T-helper 2 cell treated with Interferon-gamma antibody and Interleukin-4, amounts not matched to agents 5 μg/mL and 100 μg/mL, for 36 hours (primary cell): ENCODE measurements around the gene HECTD1.
"Not testable (repeated sequence)": the region's sequence is repeated elsewhere in the genome, so short reads cannot be mapped to it uniquely, and the experiment has no call there.

Source experiments
- DNase-seq: peaks from one replicate; pipeline ENCODE4 v3.0.0; 2021; ENCODE audit warnings: low spot score
- H3K27ac Mint-ChIP-seq: one replicate; pipeline ENCODE4 v1.8.0; 2021; ENCODE audit warnings: mild to moderate bottlenecking, mixed read lengths
- H3K27me3 Mint-ChIP-seq: one replicate; pipeline ENCODE4 v1.8.0; 2021; ENCODE audit warnings: low read depth, mixed read lengths
- H3K36me3 Mint-ChIP-seq: one replicate; pipeline ENCODE4 v1.8.0; 2021; ENCODE audit warnings: low read depth, mixed read lengths
- H3K4me1 Mint-ChIP-seq: one replicate; pipeline ENCODE4 v1.8.0; 2021; ENCODE audit warnings: low read depth, mixed read lengths
- H3K4me3 Mint-ChIP-seq: one replicate; pipeline ENCODE4 v1.8.0; 2022; ENCODE audit warnings: mild to moderate bottlenecking, moderate library complexity, mixed read lengths
- H3K9me3 Mint-ChIP-seq: one replicate; pipeline ENCODE4 v1.8.0; 2021; ENCODE audit warnings: mixed read lengths

Gene HECTD1

DNA sequence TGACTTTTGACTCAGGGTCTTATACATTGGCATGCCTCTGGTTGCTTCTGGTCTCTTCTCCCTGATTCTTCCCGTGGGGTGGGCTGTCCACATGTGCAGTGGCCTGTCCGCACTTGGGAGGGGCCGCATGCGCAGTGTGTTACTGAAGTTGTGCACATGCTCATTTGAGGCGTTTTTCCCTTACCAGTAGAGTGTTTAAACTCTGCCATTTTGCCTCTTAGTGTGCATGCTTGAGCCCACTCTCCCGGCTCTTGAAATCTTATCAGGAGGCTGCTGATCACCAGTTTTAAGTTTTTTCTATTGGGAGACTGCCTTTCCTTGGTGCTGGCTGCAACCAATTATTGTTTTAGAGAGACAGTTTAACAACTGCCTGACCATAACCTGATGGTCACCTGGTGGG is 32.1 kb upstream of the HECTD1 start:
- Mint-ChIP-seq H3K36me3 (no peaks in the 10 kb centered on the region), H3K9me3 (no peaks in the 10 kb centered on the region), H3K27ac (no peak overlapping the region), H3K4me3 (no peak overlapping the region), H3K4me1 (peaks cover 17% of the 10 kb centered on the region), H3K27me3 (peaks cover 3% of the 10 kb centered on the region)
- no peak for DNase-seq

DNA sequence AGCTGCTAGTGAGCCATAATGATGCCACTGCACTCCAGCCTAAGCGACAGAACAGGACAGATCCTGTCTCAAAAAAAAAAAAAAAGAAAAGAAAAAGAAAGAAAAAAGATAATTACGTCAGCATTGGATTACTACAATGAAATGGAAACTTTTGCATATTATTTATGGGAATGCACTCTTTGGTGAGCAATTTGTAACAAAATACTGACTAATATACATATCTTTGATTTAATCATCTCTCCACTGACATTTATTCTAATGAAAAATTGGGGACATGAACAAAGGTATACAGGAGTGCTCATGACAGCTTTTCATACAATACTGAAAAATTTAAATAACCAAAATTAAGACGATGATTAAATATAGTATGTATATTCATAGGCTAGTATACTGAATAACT is 27.9 kb upstream of the HECTD1 start:
- Mint-ChIP-seq H3K4me1 (peaks cover 5% of the 10 kb centered on the region), H3K27ac (no peak overlapping the region), H3K9me3 (no peaks in the 10 kb centered on the region), H3K4me3 (no peak overlapping the region), H3K36me3 (no peaks in the 10 kb centered on the region), H3K27me3 (peaks cover 3% of the 10 kb centered on the region)
- DNase-seq: no peak

DNA sequence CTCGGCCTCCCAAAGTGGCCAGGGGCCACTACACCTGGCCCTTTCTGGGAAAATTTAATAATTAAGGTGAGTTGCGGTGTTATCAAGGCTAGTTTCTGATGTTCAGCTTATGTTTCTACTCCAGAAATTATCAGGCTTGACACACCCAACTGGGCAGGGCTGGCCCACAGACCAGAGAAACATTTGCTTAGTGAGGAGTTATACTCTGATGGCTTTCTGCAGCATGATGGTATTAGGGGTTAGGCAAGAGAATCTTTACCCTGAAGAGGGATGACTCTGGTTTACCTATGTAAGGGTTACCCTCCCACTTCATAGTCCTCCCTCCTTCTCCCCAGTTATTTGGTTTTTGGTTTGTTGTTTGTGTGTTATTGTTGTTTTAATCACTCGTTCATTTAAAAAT is 24.5 kb upstream of the HECTD1 start:
- Mint-ChIP-seq H3K4me3 (no peak overlapping the region), H3K27ac (no peak overlapping the region)

DNA sequence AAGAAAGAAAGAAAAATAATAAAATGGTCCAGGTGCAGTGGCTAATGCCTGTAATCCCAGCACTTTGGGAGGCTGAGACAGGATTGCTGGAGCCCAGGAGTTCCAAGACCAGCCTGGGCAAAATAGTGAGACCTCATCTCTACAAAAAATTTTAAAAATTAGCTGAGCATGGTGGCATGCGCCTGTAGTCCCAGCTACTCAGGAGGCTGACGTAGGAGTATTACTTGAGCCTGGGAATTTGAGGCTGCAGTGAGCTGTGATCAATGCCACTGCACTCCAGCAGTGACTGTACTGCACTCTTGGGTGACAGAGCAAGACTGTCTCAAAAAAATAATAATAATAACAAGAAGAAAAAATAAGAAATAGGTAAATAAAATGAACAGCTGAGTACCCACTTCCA is 23.7 kb upstream of the HECTD1 start:
- H3K9me3 Mint-ChIP-seq, H3K27me3 Mint-ChIP-seq, H3K36me3 Mint-ChIP-seq, H3K27ac Mint-ChIP-seq, H3K4me1 Mint-ChIP-seq, H3K4me3 Mint-ChIP-seq, DNase-seq: not testable (repeated sequence)

More for the DNA sequence above, 24.5 kb upstream of the HECTD1 start:
- no peak for DNase-seq
- peaks cover 2% of the 10 kb centered on the region for H3K4me1 Mint-ChIP-seq
- H3K36me3 Mint-ChIP-seq: no peaks in the 10 kb centered on the region
- H3K27me3 Mint-ChIP-seq: peaks cover 3% of the 10 kb centered on the region
- H3K9me3 Mint-ChIP-seq: no peaks in the 10 kb centered on the region

DNA sequence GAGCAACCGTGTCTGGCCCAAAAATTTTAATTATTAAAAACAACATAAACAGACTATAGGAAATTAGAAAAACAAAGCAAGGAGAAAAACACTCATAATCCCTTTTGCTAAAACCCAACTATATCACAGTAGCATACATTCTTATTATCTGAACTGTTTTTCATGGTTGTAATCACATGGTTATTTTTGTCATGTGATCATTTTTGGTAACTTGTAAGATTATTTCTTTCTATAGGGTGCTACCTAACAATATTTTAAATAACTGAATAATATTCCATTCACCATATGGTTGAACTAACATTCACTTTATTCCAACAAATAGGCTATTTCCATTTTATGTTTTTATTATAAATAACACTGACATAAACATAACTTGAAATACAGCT is 23.0 kb upstream of the HECTD1 start:
- Mint-ChIP-seq H3K27me3 (no peaks in the 10 kb centered on the region), H3K4me1 (peaks cover 2% of the 10 kb centered on the region), H3K9me3 (no peaks in the 10 kb centered on the region), H3K4me3 (no peak overlapping the region), H3K36me3 (no peaks in the 10 kb centered on the region), H3K27ac (no peak overlapping the region)
- no peak for DNase-seq

DNA sequence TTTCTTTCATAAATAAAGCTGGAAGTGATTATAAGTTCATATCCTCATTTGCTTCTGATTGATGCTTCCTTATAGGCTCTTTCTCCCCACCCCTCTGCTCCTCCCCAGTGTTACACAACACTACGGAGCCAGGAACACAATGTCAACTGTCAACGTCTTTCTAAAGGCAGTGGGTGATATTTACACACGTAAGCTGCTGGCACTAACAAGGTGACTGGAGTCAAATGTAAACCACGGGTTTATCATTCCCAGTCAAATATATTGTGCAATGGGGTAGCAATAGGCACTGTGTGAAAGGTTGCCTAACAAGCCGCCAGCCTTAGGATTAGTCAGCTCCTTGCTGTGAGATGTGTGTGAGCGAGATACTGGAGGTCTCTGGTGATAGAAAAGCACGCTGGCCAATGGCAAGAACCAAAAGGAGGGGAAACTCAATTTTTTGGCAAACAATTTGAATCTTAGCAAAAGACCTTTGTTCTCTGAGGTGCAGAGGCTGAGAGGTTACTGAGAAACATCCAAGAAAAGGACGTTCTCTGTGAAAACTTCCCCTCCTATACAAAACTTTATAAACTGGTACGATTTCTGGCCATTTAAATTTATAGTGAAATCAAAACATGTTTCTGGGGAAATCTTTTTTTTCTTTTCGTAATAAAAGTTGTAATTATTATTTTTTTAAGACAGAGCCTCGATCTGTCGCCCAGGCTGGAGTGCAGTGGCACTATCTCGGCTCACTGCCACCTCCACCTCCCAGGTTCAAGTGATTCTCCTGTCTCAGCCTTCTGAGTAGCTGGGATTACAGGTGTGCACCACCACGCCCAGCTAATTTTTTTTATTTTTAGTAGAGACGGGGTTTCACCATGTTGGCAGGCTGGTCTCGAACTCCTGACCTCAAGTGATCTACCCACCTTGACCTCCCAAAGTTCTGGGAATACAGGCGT is 22.3 kb upstream of the HECTD1 start:
- Mint-ChIP-seq H3K4me1 (peaks cover 2% of the 10 kb centered on the region), H3K4me3 (no peak overlapping the region), H3K36me3 (no peaks in the 10 kb centered on the region), H3K27me3 (no peaks in the 10 kb centered on the region), H3K9me3 (no peaks in the 10 kb centered on the region), H3K27ac (no peak overlapping the region)
- DNase-seq: no peak

DNA sequence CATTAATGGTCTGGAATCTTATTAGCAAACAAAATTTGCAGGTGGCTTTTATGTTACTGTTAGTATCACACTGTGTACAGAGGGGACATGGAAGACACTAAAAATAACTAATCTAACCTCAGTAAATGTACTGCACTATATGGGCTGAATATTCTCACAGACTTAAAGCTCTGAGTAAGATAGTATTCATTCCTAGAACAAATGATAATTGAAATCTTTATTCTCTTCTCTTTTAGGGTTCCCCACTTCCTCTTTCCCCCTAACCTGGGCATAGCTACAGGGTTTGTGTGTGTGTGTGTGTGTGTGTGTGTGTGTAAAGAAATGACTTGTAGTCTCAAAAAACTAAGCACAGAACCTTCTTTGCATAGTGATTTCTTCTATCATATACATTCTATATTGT is 21.4 kb upstream of the HECTD1 start:
- no peak overlapping the region for H3K4me3 Mint-ChIP-seq
- H3K4me1 Mint-ChIP-seq: peaks cover 2% of the 10 kb centered on the region
- H3K27ac Mint-ChIP-seq: no peak overlapping the region
- DNase-seq: no peak
- no peaks in the 10 kb centered on the region for H3K36me3 Mint-ChIP-seq
- no peaks in the 10 kb centered on the region for H3K9me3 Mint-ChIP-seq
- no peaks in the 10 kb centered on the region for H3K27me3 Mint-ChIP-seq

DNA sequence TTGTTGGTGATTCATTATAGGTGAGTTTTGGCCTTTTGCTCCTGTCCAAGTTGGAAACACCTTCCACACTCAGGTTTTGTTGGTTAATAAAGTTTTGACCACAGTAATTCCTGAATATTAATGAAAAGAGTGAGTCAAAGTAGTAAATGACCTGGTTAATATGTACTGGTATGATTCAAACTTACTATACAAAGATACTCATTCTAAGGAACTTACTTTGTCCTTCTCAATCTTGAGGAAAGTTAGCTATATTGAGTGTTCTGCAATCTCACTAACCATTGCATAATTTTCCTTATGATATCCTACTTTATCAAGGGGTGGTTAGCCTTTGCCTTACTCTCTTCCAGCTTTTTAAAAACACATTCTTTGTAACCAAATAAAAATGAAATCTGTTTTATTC is 20.9 kb upstream of the HECTD1 start:
- Mint-ChIP-seq H3K4me3 (no peak overlapping the region), H3K4me1 (peaks cover 2% of the 10 kb centered on the region), H3K27ac (no peak overlapping the region), H3K36me3 (no peaks in the 10 kb centered on the region), H3K9me3 (no peaks in the 10 kb centered on the region), H3K27me3 (no peaks in the 10 kb centered on the region)
- no peak for DNase-seq

DNA sequence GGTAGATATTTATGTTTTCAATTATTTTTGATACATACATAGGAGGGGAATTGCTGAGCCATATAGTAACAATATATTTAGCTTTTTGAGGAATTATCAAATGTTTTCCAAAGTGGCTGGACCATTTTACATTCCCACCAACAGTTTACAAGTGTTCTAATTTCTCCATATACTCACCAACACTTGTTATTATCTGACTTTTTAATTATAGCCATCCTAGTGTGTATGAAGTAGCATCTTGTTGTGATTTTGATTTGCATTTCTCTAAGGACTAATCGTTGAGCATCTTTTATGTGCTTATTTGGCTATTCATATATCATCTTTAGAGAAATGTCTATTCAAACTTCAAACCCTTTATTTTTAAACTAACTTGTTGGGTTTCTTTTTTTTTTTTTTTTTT is 17.2 kb upstream of the HECTD1 start:
- peaks cover 2% of the 10 kb centered on the region for H3K4me1 Mint-ChIP-seq
- H3K36me3 Mint-ChIP-seq: no peaks in the 10 kb centered on the region
- peaks cover 2% of the 10 kb centered on the region for H3K27me3 Mint-ChIP-seq
- H3K4me3 Mint-ChIP-seq: no peak overlapping the region
- no peak overlapping the region for H3K27ac Mint-ChIP-seq
- DNase-seq: no peak
- H3K9me3 Mint-ChIP-seq: no peaks in the 10 kb centered on the region

DNA sequence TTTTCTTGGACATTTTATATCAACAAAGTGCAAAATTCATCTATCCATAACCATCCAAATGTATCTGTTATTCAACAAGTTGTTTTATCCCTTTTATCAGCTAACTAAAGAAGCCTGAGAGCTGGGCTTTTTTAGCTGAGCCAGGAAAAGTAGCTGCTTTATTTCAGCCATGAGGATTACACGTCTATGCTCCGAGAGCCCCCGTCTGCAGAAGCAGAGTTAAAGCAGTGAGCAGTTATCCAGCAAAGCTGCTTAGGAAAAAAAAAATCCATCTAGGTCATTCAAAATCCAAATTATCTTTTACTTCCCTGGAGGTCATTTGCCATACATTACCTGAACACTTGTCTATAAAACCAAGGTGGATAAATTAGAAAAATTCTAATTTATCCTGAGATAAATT is 15.7 kb upstream of the HECTD1 start:
- H3K4me1 Mint-ChIP-seq: no peaks in the 10 kb centered on the region
- H3K36me3 Mint-ChIP-seq: no peaks in the 10 kb centered on the region
- H3K27me3 Mint-ChIP-seq: peaks cover 2% of the 10 kb centered on the region
- H3K27ac Mint-ChIP-seq: no peak overlapping the region
- H3K9me3 Mint-ChIP-seq: no peaks in the 10 kb centered on the region
- no peak for DNase-seq
- H3K4me3 Mint-ChIP-seq: no peak overlapping the region

DNA sequence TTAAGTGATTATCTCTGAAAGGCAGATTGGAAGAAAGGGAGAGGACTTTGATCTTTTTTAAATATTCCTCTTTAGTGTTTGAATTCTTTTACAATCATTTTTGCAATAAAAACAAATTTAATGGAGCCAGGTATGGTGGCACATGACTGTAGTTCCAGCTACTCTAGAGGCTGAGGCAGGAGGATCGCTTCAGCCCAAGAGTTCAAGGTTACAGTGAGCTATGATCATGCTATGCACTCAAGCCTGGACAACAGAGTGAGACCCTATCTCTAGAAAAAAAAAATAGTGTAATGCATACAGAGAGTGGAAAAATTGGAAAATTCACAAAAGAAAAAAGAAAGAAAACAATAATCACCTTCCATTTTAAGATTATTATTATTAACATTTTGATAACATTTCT is 15.2 kb upstream of the HECTD1 start:
- DNase-seq: no peak
- Mint-ChIP-seq H3K27ac (no peak overlapping the region), H3K9me3 (no peaks in the 10 kb centered on the region), H3K4me3 (no peak overlapping the region), H3K4me1 (no peaks in the 10 kb centered on the region), H3K27me3 (peaks cover 2% of the 10 kb centered on the region), H3K36me3 (no peaks in the 10 kb centered on the region)

DNA sequence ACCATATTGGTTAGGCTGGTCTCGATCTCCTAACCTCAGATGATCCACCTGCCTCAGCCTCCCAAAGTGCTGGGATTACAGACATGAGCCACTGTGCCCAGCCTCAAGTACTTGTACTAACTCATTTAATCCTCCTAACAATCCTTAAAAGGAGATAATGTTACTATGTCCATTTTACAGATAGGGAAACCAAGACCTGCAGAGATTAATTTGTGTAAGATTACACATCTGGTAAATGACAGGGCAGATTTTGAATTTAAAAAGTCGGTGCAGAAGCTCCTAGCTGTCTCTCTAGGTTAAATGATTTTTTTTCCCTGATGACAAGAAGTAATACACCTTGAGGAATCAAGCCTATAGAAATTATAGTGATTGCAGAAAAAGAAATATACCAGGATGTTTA is 13.7 kb upstream of the HECTD1 start:
- Mint-ChIP-seq H3K4me3 (no peak overlapping the region), H3K27me3 (peaks cover 2% of the 10 kb centered on the region), H3K36me3 (no peaks in the 10 kb centered on the region), H3K4me1 (no peaks in the 10 kb centered on the region), H3K27ac (no peak overlapping the region), H3K9me3 (no peaks in the 10 kb centered on the region)
- no peak for DNase-seq

DNA sequence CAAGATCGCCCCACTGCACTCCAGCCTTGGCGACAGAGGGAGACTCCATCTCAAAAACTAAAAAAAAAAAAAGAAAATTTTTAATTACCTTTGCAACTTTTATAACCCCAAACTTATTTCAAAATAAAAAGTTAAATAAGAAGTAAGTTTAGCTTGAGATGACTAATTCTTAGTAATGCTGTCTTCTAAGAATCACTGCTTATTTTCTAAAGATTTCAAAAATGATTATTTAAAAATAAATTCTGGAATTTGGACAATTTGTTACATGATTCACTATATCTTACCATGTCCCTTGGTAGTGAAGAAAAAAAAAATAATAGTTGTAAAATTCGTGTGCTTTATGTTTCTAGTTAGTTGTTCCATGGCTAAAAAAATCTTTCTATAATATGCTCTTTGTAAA is 11.6 kb upstream of the HECTD1 start:
- DNase-seq: no peak
- no peak overlapping the region for H3K27ac Mint-ChIP-seq
- no peaks in the 10 kb centered on the region for H3K9me3 Mint-ChIP-seq
- peaks cover 2% of the 10 kb centered on the region for H3K27me3 Mint-ChIP-seq
- H3K4me3 Mint-ChIP-seq: no peak overlapping the region
- no peaks in the 10 kb centered on the region for H3K4me1 Mint-ChIP-seq
- H3K36me3 Mint-ChIP-seq: no peaks in the 10 kb centered on the region

DNA sequence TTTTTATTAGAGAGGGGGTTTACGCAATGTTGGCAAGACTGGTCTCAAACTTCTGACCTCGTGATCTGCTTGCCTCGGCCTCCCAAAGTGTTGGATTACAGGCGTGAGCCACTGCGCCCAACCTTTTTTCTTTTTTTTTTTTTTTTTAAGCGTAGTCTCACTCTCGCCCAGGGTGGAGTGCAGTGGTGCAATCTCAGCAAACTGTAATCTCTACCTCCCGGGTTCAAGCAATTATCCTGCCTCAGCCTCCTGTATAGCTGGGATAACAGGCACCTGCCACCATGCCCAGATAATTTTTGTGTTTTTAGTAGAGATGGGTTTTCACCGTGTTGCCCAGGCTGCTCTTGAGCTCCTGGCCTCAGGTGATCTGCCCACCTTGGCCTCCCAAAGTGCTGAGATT is 8.8 kb upstream of the HECTD1 start:
- no peak for DNase-seq

DNA sequence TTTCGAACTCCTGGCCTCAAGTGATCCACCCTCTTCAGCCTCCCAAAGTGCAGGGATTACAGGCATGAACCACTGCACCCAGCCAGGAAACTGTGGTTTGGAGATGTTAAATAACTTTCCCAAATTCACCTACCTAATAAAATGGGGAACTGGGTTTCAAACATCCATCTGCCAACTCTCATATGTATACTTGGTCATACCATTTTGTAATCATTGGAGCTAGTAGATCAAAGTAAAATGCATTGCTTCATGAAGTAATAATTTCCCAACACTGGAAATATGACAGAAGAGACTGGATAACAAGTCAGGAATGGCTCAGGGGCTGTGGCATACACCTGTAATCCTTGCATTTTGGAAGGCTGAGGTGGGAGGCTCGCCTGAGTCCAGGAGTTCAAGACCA is 5.3 kb upstream of the HECTD1 start:
- H3K27me3 Mint-ChIP-seq: no peaks in the 10 kb centered on the region
- H3K9me3 Mint-ChIP-seq: no peaks in the 10 kb centered on the region
- no peak overlapping the region for H3K27ac Mint-ChIP-seq
- no peak overlapping the region for H3K4me3 Mint-ChIP-seq
- peaks cover 25% of the 10 kb centered on the region for H3K4me1 Mint-ChIP-seq
- H3K36me3 Mint-ChIP-seq: no peaks in the 10 kb centered on the region
- no peak for DNase-seq

More for the DNA sequence above, 8.8 kb upstream of the HECTD1 start:
- Mint-ChIP-seq H3K27ac (no peak overlapping the region), H3K9me3 (no peaks in the 10 kb centered on the region), H3K4me3 (no peak overlapping the region), H3K36me3 (no peaks in the 10 kb centered on the region), H3K27me3 (no peaks in the 10 kb centered on the region), H3K4me1 (peaks cover 2% of the 10 kb centered on the region)
